Body of pancreas (tissue), 4 donors: Measurements from ENCODE around the gene LDHD. TPM values are rescaled to one million over a fixed set of nuclear protein-coding genes. Genes with fewer than 3 reads are reported as not detected.

Experiments
- ATAC-seq: fragments of 150-250 bp; one replicate; pipeline ENCODE4 v1.9.1; 2016
- DNase-seq, 4 donors: peaks; one replicate each; pipeline ENCODE4 v3.0.0-alpha.2; 2019
- H3K27ac ChIP-seq, 4 donors: fragments of 200-600 bp; sonication (generic); 1 replicate in 3 of 4; 2 replicates in 1 of 4; pipeline versions ENCODE4 v1.5.1 to v1.6.1; 2016 to 2019; ENCODE audit warnings: mild to moderate bottlenecking in 1 of 4, mixed read lengths in 1 of 4, moderate library complexity in 1 of 4
- H3K27me3 ChIP-seq, 2 donors: fragments of 200-600 bp; sonication (generic); one replicate each; pipeline ENCODE4 v1.6.0; 2016; ENCODE audit warnings: mild to moderate bottlenecking in 1 of 2
- H3K36me3 ChIP-seq, 2 donors: fragments of 200-600 bp; sonication (generic); replicated peaks in 1 of 2; 2 replicates each; pipeline ENCODE4 v1.5.1; 2016; ENCODE audit warnings: low read depth in 2 of 2; ENCODE audit not compliant: insufficient read depth in 1 of 2
- H3K4me1 ChIP-seq: fragments of 200-600 bp; sonication (generic); one replicate; pipeline ENCODE4 v1.6.0; 2016
- H3K4me3 ChIP-seq, 2 donors: fragments of 200-600 bp; sonication (generic); 1 replicate in 1 of 2; 2 replicates in 1 of 2; pipeline ENCODE4 v1.5.1; 2016 to 2019
- H3K9me3 ChIP-seq, 3 donors: fragments of 200-600 bp; sonication (generic); 1 replicate in 2 of 3; 2 replicates in 1 of 3; pipeline ENCODE4 v1.5.1; 2016
- POLR2A ChIP-seq, 3 donors: fragments of 450-650 bp; IDR thresholded peaks; one replicate each; pipeline ENCODE4 v1.6.1; 2016; ENCODE audit warnings: antibody characterized with exemption in 3 of 3, mild to moderate bottlenecking in 2 of 3
- WGBS, 2 donors: methylation state at CpG; one replicate each; pipeline ENCODE4 v1.1.5; 2017; 5-methylcytosine and 5-hydroxymethylcytosine counted together
- intact Hi-C: fragments of 100-400 bp; cut with DNase I; formaldehyde crosslinking; loops from one replicate; pipeline ENCODE4 v1.15.1; 2023
- total RNA-seq, 2 donors: library from RNA; depleted of rRNA; stranded (reverse); fragments of >200 nt; gene quantifications; one replicate each; pipeline ENCODE4 v1.1.0, GENCODE V29; 2016
- TF ChIP-seq, protein P1 (sequence below), 7 experiments: fragments of 450-650 bp in 4 of 7; fragments of 200-600 bp in 3 of 7; sonication (generic) in 3 of 7; IDR thresholded peaks; one replicate each; pipeline ENCODE4 v1.5.1; 2016 to 2019; ENCODE audit warnings: antibody characterized with exemption in 7 of 7

LDHD gene
- total RNA-seq, 2 donors from 2014 or later, result 27.7 to 28.3 TPM

DNA sequence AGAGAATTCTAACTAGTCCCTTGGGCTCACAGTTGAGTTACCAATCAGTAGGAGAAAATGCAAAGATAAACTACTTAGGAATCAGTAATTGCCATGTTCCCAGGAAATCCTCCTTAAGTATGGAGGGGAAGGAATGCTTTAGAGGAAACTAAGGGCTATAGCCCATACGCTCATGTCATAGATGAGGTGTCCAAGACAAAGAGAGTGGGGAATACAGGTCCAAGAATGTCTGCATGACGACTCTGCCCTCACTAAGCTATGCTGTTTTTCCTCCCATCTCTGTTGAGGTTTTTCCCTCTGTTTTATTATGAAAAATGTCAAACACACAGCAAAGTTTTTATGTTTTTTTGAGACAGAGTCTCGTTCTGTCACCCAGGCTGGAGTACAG is 16.0 kb downstream of the LDHD start:
- WGBS, 2 donors, result 90 to 95% methylated on average over 3 of the region's 3 CpGs

DNA sequence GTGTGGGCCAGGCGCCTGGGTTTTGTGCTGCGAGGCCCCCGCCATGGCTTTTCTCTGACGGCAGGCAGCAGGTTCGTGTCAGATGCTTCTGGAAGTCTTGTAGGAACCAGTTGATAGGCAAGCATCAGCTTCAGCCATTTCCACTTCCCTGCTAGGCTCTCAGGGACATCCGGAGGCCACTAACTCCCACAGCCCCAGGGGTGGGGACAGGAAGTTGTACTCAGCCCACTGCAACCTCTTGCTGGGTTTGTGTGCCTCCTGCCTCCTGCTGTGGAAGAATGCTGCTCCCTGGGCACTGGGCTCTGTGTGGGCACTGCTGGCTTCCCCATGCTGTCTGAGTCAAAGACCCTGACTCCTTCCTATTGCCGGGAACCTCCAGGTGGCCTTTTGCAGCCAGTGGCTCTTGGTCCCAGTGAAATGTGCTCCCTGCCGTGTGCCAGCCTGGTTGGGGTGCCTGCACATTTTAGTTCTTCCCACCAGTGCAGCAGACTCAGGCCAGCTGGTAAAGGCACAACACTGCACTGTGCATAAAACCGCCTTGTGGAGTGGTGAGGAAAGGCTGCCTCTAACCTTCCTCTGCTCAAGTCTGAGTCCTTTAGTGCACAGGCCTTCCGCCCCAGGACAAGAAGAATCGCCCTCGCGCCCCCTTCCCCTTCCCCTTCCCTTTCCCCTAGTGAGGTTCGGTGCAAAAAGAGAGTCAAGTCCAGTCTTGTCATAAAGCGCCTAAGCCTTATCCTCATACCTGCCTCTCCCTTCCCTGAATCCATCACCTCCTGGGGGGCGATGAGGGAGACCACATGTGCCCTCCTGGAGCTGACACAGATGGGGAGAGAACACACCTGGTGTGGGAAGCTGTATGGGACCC is 16.6 kb downstream of the LDHD start:
- no peak for DNase-seq
- no peaks in the 10 kb centered on the region for H3K9me3 ChIP-seq
- no peaks in the 10 kb centered on the region for H3K36me3 ChIP-seq
- H3K27ac ChIP-seq, result no peak overlapping the region
- intact Hi-C loops, result loop anchor here (5.0 kb wide), 1 partner anchor 108 kb away; no protein-coding TSS in a partner anchor
- WGBS, 2 donors, result 73 to 77% methylated on average over 7 to 16 of the region's 16 CpGs
- H3K4me3 ChIP-seq, result no peak overlapping the region
- peaks cover 36% of the 10 kb centered on the region for H3K4me1 ChIP-seq
- TF ChIP-seq, protein P1, sequence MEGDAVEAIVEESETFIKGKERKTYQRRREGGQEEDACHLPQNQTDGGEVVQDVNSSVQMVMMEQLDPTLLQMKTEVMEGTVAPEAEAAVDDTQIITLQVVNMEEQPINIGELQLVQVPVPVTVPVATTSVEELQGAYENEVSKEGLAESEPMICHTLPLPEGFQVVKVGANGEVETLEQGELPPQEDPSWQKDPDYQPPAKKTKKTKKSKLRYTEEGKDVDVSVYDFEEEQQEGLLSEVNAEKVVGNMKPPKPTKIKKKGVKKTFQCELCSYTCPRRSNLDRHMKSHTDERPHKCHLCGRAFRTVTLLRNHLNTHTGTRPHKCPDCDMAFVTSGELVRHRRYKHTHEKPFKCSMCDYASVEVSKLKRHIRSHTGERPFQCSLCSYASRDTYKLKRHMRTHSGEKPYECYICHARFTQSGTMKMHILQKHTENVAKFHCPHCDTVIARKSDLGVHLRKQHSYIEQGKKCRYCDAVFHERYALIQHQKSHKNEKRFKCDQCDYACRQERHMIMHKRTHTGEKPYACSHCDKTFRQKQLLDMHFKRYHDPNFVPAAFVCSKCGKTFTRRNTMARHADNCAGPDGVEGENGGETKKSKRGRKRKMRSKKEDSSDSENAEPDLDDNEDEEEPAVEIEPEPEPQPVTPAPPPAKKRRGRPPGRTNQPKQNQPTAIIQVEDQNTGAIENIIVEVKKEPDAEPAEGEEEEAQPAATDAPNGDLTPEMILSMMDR (IDR thresholded peaks at IDR 0.05), result no peak
- no peak for TF ChIP-seq POLR2A (IDR thresholded peaks at IDR 0.05)
- no peak for ATAC-seq
- H3K27me3 ChIP-seq, result no peaks in the 10 kb centered on the region

More for the DNA sequence above, 16.0 kb downstream of the LDHD start:
- no peak for ATAC-seq
- intact Hi-C loops, result no loop called here
- H3K27ac ChIP-seq, result no peak overlapping the region
- peaks cover 36% of the 10 kb centered on the region for H3K4me1 ChIP-seq
- no peaks in the 10 kb centered on the region for H3K36me3 ChIP-seq
- no peaks in the 10 kb centered on the region for H3K9me3 ChIP-seq
- TF ChIP-seq, protein P1 (IDR thresholded peaks at IDR 0.05), result no peak
- TF ChIP-seq POLR2A (IDR thresholded peaks at IDR 0.05), result no peak
- DNase-seq, result no peak
- no peak overlapping the region for H3K4me3 ChIP-seq
- no peaks in the 10 kb centered on the region for H3K27me3 ChIP-seq

DNA sequence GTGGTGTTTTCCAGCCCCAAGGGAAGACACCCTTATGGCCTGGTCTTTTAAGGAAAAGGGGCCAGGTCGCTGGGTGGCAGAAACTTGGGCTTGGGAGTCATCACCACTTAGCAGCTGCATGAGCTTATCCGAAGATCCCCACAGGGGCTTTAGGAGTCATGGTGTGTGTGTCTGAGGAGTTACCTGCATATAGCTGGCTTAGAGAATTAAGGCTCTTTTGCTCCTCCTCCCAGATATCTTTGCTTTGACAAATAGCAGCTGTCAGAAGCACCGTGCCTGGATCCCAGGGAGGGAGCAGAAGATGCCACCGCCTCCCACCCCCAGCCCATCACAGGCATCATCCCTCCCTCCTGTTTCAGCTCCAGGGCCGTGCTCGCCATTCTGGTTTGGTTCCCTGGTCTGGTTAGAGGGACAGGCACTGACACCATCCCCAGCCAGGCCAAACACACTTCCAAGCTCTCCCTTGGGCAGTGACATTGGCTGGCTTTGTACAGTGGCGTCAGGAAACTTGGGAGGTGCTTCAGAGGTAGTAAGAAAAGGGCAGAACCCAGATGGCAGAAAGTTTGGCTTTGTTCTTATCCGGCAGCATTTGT is 17.4 kb downstream of the LDHD start:
- Histone ChIP-seq H3K27me3 (no peaks in the 10 kb centered on the region), H3K27ac (no peak overlapping the region), H3K36me3 (no peaks in the 10 kb centered on the region), H3K4me3 (no peak overlapping the region), H3K4me1 (peaks cover 36% of the 10 kb centered on the region), H3K9me3 (no peaks in the 10 kb centered on the region)
- DNase-seq (no peak), ATAC-seq (no peak)
- intact Hi-C loops, result loop anchor here (5.0 kb wide), 1 partner anchor 107 kb away; no protein-coding TSS in a partner anchor
- WGBS, 2 donors, result 68 to 88% methylated on average over 8 of the region's 8 CpGs
- TF ChIP-seq, protein P1 (IDR thresholded peaks at IDR 0.05), result no peak
- TF ChIP-seq POLR2A (IDR thresholded peaks at IDR 0.05), result no peak

DNA sequence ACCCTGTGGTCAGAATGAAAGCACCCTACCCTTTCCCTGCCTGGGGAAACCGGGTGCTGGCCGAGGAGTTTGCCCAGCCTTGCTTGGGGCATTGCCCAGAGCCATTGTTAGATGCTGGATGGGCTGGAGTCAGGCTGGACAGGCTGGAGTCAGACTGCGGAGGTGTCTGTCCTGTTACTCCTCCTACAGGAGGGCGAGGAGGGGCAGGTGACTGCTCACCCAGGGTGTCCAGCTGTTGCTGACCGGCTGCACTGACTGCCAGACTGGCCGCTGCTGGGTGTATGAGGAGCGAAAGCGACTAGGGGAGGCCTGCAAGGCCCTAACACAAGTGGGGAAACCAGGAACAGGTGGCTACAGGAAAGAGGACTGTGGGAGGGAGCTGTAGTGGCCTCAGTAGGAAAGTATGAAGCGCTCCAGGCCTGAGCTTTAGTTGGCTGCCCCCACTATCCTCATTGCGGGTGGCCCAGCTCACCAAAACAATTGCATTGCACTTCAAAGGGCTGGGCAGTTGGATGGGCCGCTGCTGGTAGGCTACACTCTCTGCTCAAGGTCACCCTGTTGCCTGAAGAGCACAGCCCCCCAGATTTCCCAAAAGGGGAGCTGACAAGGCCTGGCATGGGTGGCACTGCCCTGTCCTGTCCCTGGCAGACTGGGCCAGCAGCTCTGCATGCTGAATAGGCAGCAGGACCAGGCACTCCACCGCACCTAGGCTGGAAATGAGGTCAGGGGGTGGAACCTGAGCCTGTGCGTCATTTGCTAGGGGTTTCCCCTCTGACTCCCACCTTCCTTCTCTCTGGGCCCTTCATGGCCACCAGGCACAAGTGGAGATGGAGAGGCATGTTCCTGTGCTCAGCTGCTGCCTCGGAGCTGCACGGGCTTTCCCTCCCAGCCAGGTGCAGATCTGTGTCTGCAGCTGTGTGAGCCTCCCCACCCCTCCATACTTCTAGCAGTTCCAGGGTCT is 18.4 kb downstream of the LDHD start:
- Histone ChIP-seq H3K9me3 (no peaks in the 10 kb centered on the region), H3K27ac (peak overlapping the region in 1 of 4 donors; percentile 51), H3K4me3 (no peak overlapping the region), H3K4me1 (peaks cover 42% of the 10 kb centered on the region), H3K36me3 (no peaks in the 10 kb centered on the region), H3K27me3 (no peaks in the 10 kb centered on the region)
- no peak for ATAC-seq
- no peak for DNase-seq
- WGBS, 2 donors, result 73 to 74% methylated on average over 11 to 15 of the region's 15 CpGs
- TF ChIP-seq, protein P1 (IDR thresholded peaks at IDR 0.05), result no peak
- TF ChIP-seq POLR2A (IDR thresholded peaks at IDR 0.05), result no peak
- intact Hi-C loops, result loop anchor here (5.0 kb wide), 1 partner anchor 106 kb away; no protein-coding TSS in a partner anchor
